ENCODE data around the gene CYP27A1.

Gene CYP27A1

GRCh38 chr2:218755198-218755566 lies 26.8 kb upstream of the CYP27A1 start:
- TF ChIP-seq CTCF (IDR thresholded peaks at IDR 0.05) = no peak

DNA sequence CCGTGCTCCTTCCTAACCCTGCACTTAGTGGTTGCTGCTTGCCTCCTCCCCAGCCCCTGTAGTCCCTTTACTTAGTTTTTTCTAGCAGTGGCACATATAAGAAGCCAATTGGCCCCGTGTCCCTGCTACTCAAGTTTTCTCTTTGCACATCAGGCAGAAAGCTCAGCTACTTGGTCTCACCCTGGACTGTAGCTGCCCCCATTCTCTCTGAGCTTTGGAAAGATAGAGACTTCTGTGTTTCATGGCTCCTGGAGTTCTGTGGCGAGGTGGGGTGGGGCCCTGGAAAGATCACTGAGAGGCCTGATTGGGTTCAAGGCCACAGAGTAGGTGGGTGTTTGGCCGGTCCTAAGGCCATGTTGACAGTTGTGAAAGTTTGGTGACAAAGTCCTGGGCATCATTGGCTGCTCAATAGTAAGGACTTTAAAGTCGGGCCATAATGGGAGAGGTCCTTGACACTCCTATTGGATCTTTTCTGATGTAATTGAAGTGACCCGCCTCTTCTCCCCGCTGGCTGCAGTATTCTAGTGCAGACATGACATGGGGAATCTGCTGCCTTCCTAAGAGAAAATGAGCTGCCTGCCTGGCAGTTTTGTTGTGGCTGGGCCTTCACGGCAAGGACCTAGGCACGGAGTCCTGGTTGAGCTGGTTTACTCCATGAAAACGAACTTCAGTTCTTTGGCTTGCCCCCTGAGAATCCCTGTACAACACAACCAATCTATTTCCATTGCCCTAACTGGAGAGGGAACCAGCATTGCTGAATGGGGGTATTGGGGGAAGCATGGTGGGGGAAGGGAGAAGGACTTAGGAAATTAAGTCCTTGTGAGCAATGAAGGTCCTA lies 26.2 kb upstream of the CYP27A1 start:
- no peak for TF ChIP-seq CTCF (IDR thresholded peaks at IDR 0.05)

DNA sequence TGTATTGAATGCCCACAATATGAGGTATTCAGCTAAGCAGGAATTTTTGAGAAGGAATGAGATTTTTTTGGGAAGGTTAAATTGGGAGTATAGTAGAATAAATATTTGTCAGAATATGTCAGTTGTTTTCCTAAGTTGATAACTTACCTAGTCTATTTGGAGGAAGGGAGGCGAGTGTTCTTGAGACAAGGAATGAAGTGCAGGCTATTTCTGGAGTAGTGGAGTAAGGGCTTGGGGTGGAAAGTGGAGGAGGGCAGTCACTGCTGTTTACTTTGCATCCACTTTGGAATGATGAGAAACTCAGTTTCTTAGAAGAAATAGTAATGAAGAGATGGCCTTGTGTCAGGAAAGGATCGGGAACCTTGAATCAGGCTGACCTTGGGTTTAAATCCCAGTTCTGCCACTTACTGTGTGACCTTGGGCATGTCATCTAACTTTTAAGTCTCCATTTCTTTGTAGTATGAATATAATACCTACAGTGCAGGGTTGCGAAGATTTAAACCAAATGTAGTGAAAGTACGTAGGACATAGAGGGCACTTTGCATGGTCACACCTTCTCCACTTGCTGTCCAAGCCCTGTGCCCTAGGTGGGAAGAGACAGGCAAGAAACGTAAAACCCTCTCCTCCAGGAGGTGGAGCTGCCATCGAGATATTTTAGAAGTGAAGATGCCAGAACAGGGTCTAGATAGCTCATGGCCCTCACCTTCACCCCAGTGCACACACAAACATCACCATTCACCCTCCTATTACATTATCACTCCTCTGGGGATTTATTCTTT lies 25.2 kb upstream of the CYP27A1 start:
- no peak for TF ChIP-seq CTCF (IDR thresholded peaks at IDR 0.05)

DNA sequence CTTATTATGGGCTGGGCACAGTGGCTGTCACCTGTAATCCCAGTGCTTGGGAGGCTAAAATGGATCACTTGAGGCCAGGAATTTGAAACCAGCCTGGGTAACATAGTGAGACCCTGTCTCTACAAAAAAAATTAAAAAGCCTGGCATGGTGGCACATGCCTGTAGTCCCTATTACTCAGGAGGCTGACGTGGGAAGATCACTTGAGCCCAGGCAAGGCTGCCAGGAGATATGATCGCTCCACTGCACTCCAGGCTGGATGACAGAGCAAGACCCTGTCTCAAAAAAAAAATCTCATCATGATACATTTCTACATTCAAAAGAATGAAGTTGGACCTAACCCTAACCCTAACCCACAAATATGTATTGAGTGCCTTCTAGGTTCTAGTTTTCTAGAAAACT lies 20.2 kb upstream of the CYP27A1 start:
- no peak for TF ChIP-seq CTCF (IDR thresholded peaks at IDR 0.05)

DNA sequence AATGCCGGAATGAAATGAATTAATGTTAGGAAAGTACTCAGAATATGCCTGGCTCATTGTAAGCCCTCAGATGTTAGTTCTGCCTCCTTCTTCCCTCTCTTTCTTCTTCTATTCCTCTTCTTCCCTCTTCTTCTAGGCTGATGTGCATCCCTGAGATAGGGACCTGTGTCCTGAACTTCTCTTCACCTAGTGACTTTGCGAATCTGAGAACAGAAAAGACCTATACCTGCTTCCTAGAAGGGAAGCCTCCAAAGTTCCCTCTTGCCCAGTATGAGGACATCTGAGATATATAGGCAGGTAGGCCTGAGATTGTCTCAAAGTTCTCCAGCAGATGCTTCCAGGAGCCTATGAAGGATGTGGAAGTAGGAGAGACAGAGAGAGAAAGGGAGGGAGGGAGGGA lies 8.1 kb upstream of the CYP27A1 start:
- TF ChIP-seq CTCF (IDR thresholded peaks at IDR 0.05) = no peak

DNA sequence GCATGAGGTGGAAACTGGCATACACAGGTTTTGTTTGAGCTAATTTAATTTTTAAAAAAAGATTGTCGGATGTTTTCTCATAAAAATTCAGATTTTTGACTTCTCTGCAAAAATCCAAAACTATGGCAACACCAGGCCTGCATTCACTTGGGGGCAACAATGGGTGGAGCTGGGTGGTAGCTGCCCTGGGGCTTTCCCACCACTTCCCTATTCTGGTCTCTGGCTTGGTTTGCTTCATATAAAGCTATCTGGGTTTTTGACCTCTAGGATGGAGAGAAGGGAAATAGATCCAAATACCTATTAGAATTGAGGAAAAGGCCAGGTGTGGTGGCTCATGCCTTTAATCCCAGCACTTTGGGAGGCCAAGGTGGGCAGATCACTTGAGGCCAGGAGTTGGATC lies 5.5 kb upstream of the CYP27A1 start:
- no peak for TF ChIP-seq CTCF (IDR thresholded peaks at IDR 0.05)

DNA sequence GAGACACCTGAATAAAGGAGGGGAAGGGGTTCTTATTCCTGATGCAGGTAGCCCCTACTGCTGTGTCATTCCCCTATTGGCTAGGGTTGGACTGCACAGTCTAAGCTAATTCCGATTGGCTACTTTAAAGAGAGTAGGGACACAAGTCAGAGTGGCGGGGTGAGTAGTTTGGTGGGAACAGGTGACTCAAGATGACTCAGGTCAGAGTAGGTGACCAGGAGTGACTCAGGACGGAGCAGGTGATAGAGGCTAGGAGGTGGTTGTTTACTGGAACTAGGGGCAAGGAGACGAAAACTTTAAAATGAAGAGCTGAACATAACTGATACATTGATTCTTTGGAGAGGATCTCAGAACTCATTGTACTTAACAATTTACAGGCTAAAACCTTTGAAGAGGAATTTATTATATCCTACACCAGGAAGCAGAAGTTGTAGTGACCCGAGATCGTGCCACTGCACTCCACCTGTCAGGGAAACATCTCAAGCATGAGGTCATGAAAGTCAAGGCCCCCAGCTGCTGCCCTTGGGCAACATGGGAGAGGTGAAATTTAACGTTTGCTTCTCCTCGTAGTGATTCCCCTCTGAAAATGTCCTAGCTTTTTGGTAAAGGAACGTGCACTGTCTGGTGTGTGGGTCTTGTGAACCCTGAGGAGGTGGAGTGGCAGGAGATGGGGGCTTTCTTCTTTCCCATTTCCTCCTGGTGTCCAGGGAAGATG lies 4.5 kb upstream of the CYP27A1 start:
- TF ChIP-seq CTCF (IDR thresholded peaks at IDR 0.05) = no peak

Measured in LNCAP (cell line).